Measurements from ENCODE around the gene TMEM52B. TPM values are rescaled to one million over a fixed set of nuclear protein-coding genes. Genes with fewer than 3 reads are reported as not detected.

Gene TMEM52B
- total RNA-seq, 1 experiment from 2014 or later: not detected

GRCh38 chr12:10189653-10190052, 10.8 kb downstream of the TMEM52B start:
- Mint-ChIP-seq H3K36me3 (ENCODE audit: insufficient read depth, unreplicated experiment) (no peaks in the 10 kb centered on the region), H3K27me3 (ENCODE audit: unreplicated experiment) (peaks cover 10% of the 10 kb centered on the region), H3K9me3 (ENCODE audit: low read depth, unreplicated experiment) (no peaks in the 10 kb centered on the region), H3K4me3 (ENCODE audit: low read depth, unreplicated experiment) (no peak overlapping the region), H3K27ac (ENCODE audit: unreplicated experiment) (no peak overlapping the region), H3K4me1 (ENCODE audit: low read depth, unreplicated experiment) (peaks cover 9% of the 10 kb centered on the region)
- intact Hi-C loops (cut with micrococcal nuclease; ENCODE audit: unreplicated experiment): loop anchor here (1.0 kb wide), 1 partner anchor 36 kb away; no protein-coding TSS in a partner anchor
- no peak for TF ChIP-seq CTCF (IDR thresholded peaks at IDR 0.05; ENCODE audit: unreplicated experiment)
- CTCF ChIA-PET: interaction anchor here (0.6 to 1.2 kb wide), 3 partner anchors 14 to 44 kb away, joined by 3 to 6 read pairs (median 3); no protein-coding TSS in a partner anchor
- no TSS peak for BruUV-seq (replicated peaks)
- DNase-seq: no peak

GRCh38 chr12:10190558-10191388, 11.9 kb downstream of the TMEM52B start:
- peaks cover 9% of the 10 kb centered on the region for H3K4me1 Mint-ChIP-seq (ENCODE audit: low read depth, unreplicated experiment)
- no peak overlapping the region for H3K27ac Mint-ChIP-seq (ENCODE audit: unreplicated experiment)
- H3K9me3 Mint-ChIP-seq (ENCODE audit: low read depth, unreplicated experiment): no peaks in the 10 kb centered on the region
- BruUV-seq (replicated peaks): no TSS peak
- TF ChIP-seq CTCF (IDR thresholded peaks at IDR 0.05; ENCODE audit: unreplicated experiment): peak; percentile 61
- intact Hi-C loops (cut with micrococcal nuclease; ENCODE audit: unreplicated experiment): loop anchor here (1.0 kb wide), 1 partner anchor 37 kb away; no protein-coding TSS in a partner anchor
- H3K27me3 Mint-ChIP-seq (ENCODE audit: unreplicated experiment): peaks cover 18% of the 10 kb centered on the region
- H3K36me3 Mint-ChIP-seq (ENCODE audit: insufficient read depth, unreplicated experiment): no peaks in the 10 kb centered on the region
- CTCF ChIA-PET: interaction anchor here (1.2 kb wide), 2 partner anchors 38 kb away, joined by 3 to 6 read pairs; no protein-coding TSS in a partner anchor
- H3K4me3 Mint-ChIP-seq (ENCODE audit: low read depth, unreplicated experiment): no peak overlapping the region
- DNase-seq: peak; percentile 57

- CTCF ChIA-PET: interaction anchor here (1.2 kb wide), 1 partner anchor 39 kb away, joined by 3 read pairs; no protein-coding TSS in a partner anchor
- Mint-ChIP-seq H3K27me3 (ENCODE audit: unreplicated experiment) (peaks cover 18% of the 10 kb centered on the region), H3K9me3 (ENCODE audit: low read depth, unreplicated experiment) (no peaks in the 10 kb centered on the region), H3K27ac (ENCODE audit: unreplicated experiment) (no peak overlapping the region), H3K4me3 (ENCODE audit: low read depth, unreplicated experiment) (no peak overlapping the region), H3K4me1 (ENCODE audit: low read depth, unreplicated experiment) (peaks cover 9% of the 10 kb centered on the region), H3K36me3 (ENCODE audit: insufficient read depth, unreplicated experiment) (no peaks in the 10 kb centered on the region)
- no peak for TF ChIP-seq CTCF (IDR thresholded peaks at IDR 0.05; ENCODE audit: unreplicated experiment)
- intact Hi-C loops (cut with micrococcal nuclease; ENCODE audit: unreplicated experiment): no loop called here
- BruUV-seq (replicated peaks): no TSS peak
- no peak for DNase-seq
These were observed 13.0 kb downstream of the TMEM52B start for GRCh38 chr12:10191865-10192264.

- CTCF ChIA-PET: no interaction called here
- Mint-ChIP-seq H3K9me3 (ENCODE audit: low read depth, unreplicated experiment) (no peaks in the 10 kb centered on the region), H3K27me3 (ENCODE audit: unreplicated experiment) (peaks cover 18% of the 10 kb centered on the region), H3K36me3 (ENCODE audit: insufficient read depth, unreplicated experiment) (no peaks in the 10 kb centered on the region), H3K4me1 (ENCODE audit: low read depth, unreplicated experiment) (peaks cover 9% of the 10 kb centered on the region), H3K27ac (ENCODE audit: unreplicated experiment) (no peak overlapping the region), H3K4me3 (ENCODE audit: low read depth, unreplicated experiment) (no peak overlapping the region)
- DNase-seq: no peak
- no peak for TF ChIP-seq CTCF (IDR thresholded peaks at IDR 0.05; ENCODE audit: unreplicated experiment)
- BruUV-seq (replicated peaks): no TSS peak
- intact Hi-C loops (cut with micrococcal nuclease; ENCODE audit: unreplicated experiment): no loop called here
These were observed 15.4 kb downstream of the TMEM52B start for GRCh38 chr12:10194160-10194670.
